Stimulated activated CD8-positive, alpha-beta memory T cell treated with anti-CD3 and anti-CD28 coated beads, Interleukin-7, amount 100 ng/mL, for 1 hour (primary cell): ENCODE measurements around the gene FAM180A.
"Not testable (repeated sequence)": the region's sequence is repeated elsewhere in the genome, so short reads cannot be mapped to it uniquely, and the experiment has no call there.

ENCODE experiments used
- DNase-seq, 2 donors: peaks; one replicate each; pipeline ENCODE4 v3.0.0-alpha.2; 2020; ENCODE audit warnings: low read depth in 2 of 2

FAM180A gene

DNA sequence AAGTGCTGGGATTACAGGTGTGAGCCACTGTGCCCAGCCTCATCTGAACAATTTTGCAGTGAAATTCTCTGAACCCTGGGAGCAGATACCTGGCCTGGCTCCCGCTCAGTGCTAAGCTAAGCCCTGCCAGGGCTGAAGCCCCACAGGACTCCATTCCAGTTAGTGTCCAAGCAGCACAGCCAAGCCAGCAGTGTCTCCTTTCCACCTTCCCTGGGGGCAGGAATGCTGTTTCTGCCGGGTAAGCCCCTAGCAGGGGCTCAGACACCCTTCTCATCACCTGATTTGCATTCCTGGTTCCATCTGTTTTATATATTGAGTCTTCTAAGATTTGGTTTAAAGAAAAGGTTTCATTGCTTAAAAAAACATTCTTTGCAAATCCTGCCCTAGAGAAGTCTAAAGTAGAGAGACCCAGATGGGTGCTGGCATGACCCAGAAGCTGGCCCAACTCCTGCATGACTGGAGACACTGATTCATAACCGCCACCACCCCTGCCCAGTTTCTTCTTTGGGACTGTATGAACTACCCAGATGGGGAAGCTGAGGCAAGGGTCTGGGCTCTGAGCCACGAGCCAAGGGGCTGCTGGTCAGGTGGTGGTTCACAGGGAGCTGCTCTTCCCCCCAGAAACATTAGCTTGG is 34.7 kb downstream of the FAM180A start:
- DNase-seq, result no peak

DNA sequence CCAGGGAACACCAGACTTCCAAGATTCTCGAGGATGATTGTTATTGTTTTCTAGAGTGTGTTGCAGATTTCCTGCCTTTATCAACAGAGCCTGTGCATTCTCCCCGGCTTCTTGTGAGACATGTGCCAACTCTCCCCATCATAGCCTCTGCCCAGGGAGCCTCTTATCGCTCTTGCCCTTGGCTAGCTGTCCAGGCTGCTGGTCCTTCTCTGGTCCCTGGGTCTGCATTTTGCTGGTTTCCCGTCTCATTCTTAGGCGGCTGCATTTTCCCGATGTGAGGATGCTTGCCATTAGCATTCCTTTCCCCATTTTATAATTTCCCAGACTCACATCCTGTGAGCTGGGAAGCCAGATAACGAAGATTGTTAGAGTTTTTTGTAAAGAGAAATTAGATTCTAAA is 35.8 kb downstream of the FAM180A start:
- no peak for DNase-seq

DNA sequence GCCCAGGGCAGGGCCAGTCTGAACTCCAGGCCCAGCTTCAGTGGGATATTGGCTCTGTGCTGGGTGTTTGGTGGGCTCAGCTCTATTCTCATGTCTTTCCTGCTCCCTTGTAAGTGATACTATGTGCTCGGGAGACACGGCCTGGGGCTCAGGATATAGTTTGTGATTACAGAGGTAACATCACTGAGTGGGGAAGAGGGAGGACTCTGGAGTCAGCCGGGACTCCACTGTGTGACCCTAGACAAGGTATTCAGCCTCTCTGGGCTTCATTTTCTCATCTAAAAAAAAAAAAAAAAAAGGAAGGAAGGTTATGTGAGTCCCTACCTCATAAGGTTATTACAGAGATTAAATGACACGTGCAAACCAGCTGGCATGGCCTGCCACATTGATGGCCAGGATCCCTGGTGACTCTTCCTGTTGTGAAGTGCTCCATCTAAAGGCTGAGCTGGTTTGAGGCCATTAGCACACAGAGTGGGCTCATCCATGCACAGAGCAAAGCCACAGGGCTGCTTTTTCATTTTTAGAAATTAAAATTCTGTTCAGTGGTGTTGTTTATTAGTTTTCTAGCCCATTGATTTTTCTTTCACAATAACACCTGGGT is 36.3 kb downstream of the FAM180A start:
- DNase-seq, result no peak

DNA sequence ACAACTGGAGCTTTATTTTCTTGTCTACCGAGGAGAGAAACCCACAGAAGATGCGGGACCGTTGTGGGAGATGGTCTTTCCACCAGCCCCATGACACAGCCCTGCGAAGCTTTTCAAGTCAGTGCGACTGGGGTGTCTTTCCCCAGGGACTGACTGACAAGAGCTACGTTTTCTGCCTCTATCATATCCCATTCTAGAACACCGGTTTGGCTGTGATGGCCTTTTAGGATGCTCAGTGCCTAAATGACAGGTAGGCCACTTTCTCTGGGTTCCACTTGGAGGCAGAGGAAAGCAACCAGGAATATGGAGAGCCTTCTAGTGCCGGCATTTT is 37.5 kb downstream of the FAM180A start:
- DNase-seq, result no peak

DNA sequence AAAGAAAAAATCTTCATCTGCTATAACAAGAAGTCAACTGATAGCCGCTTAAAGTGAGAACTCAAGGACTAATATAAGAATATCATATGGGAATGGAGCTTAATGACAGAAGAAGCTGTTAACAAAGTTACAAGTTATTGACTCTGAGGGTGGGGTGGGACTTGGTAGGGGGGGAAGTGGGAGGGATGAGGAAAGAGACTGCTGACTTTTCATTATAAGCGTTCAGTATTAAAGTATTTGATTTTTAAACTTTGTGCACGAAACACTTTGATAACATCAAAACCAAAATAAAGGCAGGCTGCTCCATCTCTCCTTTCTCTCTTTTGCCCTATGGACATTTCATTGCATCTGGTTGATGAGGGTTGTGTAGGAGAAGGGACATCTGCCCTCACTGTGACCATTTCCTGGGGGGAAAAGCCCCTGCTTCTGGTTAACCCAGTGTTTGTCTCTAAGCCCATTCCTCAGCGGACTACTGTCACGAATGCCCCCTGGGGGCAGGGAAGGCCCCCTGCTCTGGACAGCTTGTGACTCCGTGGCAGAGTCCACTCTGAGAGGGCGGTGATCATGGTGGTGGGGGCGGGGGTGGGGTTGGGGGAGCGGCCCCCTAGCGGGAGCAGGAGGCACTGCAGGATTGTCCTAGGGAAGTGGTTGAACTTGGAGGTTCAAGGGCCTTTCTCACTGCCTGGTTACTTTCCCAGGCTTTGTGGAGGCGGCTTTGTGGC is 38.0 kb downstream of the FAM180A start:
- DNase-seq, result no peak

DNA sequence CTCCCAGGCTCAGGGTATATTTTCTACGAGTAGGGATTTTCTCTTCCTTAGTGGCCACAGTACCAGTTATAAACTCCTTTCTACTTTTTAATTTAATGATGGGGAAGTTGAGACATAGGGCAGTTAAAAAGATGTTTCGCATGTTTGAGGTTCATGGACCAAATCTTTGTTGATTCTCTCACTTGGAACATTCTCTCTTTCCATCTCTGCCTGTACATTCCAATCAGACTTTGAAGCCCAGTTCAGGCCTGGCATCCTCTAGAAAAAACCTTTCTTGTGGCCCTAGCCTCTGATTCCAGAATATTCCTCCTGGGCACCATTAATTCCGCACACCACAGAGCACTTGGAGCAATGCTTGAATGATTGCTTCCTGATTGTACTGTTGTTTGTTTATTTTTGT is 39.1 kb downstream of the FAM180A start:
- no peak for DNase-seq

DNA sequence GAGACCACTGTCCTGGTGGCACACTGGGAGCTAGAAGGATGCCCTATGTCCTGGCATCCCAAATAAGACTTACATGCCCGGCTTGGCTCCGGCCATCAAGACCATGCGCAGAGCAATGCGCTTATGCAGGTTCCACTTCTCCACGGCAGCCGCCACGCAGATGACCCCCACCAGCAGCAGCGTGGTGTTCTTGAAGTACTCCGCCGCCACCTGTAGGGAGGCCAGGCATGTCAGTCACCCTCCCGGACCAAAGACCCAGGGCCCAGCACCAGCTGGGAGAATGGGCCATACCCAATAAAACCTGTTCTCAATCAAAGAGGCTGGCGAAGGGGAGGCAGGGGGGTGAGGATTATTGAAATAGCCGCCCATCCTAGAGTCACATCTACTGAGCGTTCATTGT is 40.6 kb downstream of the FAM180A start:
- no peak for DNase-seq

DNA sequence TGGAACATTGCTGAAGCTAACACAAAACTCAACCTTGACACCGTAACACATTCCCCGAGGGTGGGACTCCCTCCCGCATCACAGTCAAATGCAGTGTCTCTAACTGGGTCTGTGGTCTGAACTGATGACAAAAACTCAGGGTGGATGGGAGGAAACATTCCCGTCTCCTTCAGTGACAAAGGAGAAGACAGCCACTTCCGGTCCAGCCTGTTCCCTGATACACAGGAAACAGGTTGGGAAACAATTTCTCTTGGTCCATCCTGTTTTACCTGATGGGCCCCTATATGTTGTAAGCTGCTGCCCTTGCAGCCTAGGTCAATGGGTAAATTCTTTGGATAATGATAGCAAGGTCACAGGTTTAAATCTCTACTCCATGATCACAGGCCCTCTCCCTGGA is 41.0 kb downstream of the FAM180A start:
- no peak for DNase-seq

DNA sequence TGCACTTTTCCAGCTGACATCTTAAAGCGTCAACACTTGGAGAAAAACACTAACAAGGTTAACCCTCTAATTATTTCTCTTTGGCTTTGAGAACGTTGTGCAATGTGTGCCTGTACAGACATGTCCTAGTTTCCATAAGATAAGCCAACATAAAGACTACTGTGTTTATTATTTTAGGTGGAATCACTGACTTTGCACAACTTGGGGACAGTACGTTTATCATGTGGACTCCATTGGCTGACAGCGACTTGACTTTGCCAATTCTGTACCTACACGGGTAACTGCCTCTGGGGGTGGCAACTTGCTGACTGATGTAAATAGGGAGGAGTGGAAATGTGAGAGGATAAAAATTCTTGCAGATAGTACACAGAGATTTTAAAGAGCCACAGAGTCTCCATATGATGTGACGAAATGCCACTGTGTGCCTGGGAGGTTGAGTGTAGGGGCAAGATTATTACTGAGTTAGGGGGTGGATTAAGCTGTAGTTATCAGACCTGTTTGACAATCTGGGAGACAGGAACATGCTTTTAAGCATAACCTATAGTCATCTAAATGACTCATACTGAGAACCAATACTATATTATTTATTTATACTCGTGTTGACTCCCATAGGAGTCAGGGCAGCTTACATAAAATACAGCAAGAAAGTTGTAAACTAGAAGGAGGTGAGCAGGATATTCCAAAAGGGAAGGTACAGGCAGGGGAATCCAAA is 41.6 kb downstream of the FAM180A start:
- DNase-seq, result no peak

DNA sequence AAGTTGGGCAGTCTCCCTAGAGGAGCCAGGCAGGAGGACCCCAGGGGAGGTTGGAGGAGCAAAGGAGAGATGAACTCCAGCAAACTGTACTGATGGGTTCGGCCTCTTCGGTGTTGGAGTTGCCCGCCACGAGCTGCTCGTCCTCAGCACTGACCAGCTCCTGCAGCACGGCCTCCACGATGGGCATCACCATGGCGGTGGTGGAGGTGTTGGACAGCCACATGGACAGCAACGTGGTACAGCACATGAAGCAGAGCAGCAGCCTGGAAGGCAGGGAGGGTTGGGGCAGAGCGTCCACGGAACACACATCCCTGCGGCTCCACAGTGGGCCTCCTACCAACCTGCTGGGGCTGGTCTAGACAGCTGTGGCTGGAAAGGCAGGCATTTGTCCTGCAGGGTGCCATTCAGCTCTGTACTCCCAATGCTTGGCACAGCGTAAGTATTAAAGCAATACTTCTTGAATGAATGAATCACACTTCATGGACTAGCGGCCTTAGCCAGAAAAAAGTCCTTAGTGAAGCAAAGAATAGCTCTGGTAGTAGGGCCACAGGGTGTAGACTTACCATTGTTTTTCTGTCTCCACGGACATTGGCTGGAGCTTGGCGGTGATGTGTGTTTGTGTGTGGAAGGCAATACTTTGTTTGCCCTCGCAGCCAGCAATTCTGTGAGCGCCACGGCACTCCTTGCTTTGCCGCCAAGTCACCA is 42.4 kb downstream of the FAM180A start:
- no peak for DNase-seq

DNA sequence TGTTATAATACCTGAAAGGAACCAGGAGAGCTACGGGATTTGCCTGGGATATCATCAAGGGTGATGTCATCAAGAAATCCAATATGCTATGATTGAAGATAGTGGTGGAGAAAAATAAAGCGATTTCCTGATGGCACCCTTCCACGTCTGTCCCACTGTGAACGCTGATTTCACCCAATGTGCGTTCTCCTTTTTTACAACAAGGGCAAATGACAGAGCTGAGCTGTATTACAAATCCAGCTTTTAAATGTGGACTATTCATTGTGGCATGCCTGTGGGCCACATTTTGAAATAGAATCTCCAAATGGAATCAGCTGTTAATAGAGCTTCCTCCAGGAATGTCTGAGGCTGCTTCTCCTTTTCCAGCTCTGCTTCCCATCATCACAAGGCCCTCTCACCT is 43.9 kb downstream of the FAM180A start:
- no peak for DNase-seq

DNA sequence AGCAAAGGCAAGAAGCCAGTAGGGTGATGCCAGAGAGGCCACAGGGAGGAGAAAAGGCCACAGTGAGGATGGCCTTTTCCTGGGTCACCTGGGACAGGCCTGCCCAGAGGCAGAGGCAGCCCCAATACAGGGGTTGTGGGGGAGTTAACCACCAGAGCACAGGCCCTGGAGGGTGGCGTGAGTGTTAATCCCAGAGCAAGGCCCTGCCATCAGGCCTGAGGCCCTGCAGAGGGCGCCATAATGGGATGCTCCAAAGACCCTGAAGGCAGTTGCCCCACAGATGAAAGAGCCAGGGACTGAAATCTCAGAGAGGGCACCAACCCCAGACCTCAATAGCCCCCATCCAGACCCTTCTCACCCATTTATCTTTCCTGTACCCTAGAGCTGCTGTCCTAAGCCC is 44.5 kb downstream of the FAM180A start:
- DNase-seq, result no peak

DNA sequence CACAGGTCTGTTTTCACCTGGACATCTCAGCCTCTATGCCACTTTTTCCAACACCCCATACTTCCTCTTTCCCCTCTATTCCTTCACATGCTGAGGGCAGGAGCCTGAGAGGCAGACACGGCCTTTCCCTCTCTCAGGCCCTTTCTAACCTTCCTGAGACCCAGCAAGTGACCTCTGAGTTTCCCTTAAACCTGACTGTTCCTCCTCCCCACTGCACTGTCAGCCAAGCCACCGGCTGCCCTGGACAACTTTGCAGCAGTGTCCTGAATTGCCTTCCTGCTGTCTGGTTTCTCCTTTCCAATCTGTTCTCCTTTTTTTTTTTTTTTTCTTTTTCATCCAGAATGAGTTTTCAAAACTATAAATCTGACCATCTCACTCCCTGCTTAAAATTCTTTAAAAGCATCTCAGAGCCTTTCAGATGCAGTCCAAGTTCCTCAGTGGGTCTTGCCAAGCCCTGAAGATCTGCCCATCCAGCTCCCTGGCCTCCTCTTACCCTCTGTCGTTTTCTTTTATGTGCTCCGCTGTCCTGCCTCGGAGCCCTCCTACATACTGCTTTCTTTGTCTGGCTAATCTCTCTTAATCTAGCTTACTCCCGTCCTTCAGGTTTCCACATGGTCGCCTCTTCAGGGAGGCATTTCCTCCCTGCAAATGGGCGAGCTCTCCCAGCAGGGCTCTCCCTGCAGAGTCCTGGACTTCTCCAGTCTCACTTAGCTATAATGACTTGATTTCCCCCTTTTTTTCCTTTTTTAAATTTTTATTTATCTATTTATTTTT is 51.1 kb downstream of the FAM180A start:
- DNase-seq, result no peak

DNA sequence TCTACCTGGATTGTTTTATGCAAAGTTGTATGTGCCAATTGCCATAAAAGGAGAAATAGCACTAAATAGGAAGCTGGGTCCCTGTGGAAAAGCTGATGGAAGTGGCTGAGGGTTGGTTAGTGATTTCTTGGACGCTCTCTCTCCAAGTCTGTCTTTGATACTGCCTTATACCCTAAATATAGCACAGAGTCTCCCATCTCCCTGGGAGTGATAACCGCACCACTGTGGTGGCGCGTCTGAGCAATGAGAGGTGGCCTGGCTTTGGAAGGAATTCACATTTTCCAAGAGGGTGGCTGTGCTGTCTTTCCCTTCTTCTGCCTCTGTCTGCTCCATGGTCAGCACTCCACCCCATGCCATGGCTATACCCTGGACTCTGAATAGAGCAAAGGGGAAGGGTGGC is 55.1 kb downstream of the FAM180A start:
- no peak for DNase-seq

DNA sequence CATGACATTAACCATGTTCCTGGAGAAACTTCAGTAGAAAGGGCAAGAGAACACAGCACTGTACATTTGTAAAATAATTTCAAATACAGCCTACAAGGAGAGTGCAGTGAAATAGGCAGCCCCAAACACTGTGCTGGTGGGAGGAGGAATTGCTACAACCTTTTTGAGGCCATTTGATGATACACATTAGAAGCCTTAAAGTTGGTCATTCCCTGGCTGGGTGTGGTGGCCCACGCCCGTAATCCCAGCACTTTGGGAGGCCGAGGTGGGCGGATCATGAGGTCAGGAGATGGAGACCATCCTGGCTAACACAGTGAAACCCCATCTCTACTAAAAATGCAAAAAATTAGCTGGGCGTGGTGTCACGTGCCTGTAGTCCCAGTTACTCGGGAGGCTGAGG is 56.0 kb downstream of the FAM180A start:
- DNase-seq, result not testable (repeated sequence)

DNA sequence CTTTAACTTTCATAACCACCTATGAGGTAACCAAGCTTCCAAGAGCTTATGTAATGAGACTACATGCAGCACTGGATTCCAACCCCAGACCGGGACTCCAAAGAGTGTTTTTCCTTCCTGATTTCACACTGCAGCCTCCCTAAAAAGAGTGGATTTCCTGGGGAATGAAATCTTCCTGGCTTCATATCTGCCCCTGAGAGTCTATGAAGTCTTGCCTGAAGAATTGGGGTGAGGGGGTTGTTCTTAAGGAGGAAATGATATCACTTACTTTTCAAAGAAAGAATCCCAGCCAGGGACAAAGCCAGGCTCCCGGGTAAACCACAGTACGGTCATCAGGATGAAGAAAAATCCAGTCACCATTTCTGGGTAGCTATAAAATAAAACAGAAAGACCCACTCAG is 56.6 kb downstream of the FAM180A start:
- DNase-seq, result no peak

DNA sequence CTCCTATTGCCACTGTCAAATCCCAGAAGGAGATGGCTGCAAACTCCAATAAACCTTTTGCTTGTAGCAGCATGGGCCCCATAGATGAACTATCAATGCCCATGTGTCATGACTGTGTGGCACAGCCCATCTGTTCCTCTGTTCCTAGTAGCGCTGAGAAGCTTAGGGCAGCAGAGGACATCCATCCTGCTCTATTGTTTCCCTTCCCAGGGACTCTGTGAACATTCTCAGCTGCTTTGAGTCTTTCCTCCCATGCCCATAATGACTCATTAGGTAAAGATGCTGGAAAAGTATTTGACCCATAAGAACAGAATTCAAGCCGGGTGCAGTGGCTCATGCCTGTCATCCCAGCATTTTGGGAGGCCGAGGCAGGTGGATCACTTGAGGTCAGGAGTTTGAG is 58.0 kb downstream of the FAM180A start:
- DNase-seq, result no peak

DNA sequence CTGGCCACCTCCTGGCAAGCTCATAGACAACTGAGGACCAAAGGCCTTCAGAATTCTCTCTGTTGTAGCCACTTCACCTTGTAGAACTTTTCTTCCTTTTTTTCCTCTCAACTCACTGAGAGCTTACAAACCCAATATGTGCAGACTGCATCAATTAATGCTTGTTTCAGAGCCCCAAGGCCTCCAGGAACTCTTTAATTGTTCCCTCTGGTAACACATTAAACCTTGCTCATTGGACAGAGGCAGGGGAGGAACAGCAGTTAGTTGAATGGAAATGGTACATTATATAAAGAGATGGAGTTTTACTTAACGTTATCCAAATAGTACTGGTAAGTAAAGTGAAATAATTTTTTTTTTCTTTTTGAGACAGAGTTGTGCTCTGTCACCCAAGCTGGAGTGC is 61.1 kb downstream of the FAM180A start:
- no peak for DNase-seq

DNA sequence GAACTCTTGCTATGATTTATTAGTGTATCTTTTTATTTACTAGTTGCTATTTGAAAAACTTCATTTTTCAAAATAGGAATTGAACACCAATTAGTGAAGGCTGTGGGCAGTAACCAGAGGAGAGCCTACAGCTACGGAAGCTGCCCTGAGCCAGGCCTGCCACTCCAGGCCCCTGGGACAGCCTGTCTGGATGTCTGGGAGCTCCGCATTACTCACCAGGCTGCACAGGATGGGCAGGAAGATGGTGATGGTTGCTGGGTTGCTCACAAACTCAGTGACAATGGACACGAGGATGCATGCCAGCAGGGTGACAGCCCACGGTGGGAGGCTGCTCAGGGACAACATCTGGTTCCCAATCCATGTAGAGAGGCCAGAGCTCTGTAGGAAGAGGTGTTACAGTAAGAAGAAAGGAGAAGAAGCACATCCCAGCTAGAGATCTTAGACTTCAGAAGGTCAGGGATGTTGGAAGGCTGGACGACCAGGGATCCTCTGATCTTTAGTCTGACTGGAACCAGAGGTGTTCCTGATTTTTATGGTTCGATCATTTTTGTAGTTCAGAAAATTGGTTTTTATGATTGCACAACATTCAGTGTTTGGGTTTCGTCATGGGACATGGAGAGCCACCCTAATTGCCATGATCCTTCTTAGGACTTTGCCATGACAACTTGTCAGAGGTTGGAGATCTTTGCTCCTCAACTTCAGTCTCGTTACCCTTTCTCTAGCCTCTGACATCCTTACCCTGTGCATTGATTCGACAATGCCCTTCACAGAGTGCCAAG is 63.1 kb downstream of the FAM180A start:
- DNase-seq, result no peak

DNA sequence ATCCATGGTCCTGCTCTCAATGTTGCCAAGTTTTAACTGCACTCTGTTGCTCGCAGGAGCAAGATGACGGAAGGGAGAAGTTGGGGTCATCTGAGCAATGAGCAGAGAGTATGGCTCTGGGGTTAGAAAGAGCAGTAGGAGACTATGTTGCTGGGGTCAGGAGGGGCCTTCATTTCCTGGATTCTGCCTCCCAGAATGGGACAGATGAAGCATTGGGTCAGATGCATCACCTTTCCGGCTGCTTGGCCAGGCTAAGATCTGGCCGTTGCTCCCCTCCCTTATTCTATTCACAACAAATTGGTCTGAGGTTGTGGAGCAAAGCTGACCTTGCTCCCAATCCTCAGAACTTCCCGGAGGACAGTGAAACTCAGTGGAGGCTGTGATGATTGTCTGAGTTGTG is 63.9 kb downstream of the FAM180A start:
- no peak for DNase-seq

DNA sequence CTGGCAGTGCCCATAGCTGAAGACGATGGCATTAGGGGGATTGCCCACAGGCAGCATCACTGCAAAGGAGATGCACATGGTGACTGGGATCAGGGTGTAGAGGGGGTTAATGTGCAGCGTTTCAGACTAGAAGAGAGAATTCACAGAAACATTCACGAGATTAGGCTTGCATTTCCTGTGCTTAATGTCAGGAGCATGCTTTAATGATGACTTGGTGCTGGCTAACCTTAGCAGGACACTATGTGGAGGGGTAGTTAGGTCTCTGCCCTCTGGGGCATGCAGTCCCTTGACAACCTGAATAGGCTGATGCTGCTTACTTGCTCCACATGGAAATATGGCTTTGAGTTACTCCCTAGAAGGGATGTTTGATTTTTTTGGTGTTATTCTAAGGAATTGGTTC is 64.5 kb downstream of the FAM180A start:
- no peak for DNase-seq
